Stimulated activated CD8-positive, alpha-beta memory T cell treated with anti-CD3 and anti-CD28 coated beads, Interleukin-7, amount 100 ng/mL, for 4 hours (primary cell): ENCODE results near the gene FKBP2.

ENCODE experiments used
- DNase-seq, 2 donors: peaks; one replicate each; pipeline ENCODE4 v3.0.0-alpha.2; 2020; ENCODE audit warnings: low read depth in 2 of 2

The FKBP2 gene

DNA sequence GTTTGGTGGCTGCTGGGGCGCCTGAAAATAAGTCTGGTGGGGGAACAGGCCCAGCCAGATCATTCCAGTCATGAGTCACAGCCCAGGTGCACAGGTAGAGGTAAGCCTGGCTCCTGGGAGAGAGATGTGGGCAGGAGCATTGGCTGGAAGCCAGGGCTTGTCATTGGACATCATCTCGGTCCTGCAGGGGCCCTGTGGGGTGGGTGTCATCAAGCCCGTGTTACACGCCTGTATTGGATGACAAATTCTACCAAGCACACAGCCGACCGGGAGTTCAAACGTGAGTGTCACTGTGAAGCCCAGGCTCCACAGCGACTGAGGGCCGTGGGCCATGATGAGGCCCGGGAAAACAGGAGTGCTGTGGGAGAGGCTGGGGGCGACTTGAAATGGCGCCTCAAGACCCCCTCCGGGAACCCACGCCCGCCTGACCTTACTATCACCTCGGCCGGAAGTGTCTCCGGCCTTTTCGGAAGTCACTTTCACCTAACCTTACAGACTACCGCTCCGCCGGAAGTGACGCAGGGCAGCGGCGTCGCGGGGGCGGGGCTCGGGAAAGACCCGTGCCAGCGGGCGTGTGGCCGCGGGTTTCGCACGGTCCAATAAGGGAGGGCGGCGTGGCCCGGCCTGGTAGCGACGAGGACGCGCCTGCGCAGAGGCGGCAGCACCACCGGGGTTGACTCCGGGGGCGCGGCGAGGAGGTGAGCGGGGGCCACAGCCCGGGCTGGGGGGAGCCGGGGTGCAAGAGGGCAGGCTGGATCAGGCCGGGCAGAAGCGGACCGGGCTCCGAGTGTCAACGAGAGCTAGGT is at the start of gene FKBP2:
Gene FKBP2 (plus strand): TSS at position 661 of the 806 bp plus-strand sequence. CDS start 1,293 bp downstream, outside the sequence.
- DNase-seq: peak; percentile 96 to 99

DNA sequence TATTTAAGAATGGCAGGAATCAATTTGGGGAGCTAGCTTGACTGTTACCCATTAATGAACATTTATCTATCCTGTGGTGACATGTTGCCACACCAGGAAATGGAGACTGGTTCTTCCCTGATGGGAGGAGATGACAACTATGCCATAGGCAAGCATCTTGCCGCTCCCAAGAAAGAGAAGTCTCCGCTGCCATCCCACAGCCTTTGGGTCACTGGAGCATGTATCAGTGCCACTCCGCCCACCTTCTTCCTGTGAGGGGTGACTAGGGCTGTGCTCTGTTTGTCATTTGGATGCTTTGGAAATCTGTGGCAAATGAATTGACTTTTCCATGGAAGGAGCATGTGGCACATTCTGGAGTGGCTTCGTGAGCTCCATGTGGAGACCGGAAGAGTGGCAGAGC is 48.5 kb upstream of the FKBP2 start:
- no peak for DNase-seq

DNA sequence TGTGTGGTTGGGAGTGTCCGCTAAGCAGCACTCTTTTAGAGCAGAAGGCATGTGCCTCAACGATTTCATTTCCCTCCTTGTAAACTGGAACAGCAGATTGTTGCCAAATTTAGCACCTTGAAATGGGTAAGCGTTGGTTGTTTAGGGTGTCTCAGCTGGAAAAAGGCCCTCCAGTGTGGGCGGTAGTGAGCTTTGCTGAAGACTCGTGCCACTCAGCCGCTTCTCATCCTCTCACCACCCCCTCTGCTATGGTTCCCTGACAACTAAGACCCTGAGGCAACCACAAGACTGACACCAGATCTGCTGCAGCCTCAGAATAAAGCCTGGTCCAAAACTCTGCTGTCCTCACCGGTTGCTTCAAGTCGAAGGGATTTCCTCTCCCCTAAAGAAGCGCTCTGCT is 44.3 kb upstream of the FKBP2 start:
- DNase-seq: no peak

DNA sequence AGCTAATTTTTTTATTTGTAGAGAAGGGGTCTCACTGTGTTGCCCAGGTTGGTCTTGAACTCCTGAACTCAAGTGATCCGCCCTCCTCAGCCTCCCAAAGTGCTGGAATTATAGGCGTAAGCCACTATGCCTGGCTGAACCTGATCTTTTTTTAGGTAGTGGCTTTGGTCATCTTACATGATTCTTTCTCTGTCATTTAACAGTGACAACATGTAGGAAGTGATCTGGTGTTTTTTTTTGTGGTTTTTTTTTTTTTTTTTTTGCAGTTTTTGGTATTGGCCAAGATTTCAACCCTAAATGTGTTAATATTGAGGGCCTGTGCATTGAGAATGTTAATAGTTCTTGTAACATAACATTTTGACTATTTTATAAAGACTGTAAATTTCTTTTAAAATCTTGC is 42.4 kb upstream of the FKBP2 start:
- no peak for DNase-seq

DNA sequence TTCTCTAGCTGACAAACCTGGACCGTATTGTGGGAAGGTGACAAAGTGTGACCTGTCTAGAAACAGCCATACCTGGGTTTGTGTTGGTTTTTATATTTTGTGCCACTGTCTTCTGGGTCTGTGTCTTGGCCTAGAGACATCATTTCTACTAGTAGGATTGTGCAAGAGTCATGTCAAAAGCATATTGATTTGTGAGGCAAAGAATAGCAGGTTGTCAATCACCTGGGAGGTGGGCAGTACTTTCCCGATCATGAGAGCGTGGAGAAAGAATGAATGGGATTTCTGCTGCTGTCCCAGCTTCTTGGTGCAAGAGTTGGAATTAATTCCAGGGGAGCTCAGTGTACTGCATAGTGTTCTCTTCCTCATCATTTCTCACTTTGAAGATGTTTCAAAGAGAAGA is 39.4 kb upstream of the FKBP2 start:
- no peak for DNase-seq

DNA sequence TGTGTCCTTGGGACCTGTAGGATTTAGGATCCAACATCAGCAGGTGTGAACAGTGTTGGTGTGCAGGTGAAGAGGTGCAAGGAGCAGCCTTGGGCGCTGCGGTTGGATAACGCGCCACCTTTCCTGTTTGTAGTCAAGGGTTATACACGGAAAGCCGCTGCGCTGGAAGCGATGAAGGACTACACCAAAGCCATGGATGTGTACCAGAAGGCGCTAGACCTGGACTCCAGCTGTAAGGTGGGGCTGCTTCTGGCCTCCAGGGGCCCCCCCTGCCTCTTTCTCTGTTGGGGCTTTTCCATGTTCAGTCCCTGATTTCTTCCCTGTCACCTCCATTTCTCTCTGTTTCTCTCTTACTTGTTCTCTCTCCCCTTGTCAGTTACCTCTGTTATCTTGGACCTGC is 37.9 kb upstream of the FKBP2 start:
- DNase-seq: no peak

DNA sequence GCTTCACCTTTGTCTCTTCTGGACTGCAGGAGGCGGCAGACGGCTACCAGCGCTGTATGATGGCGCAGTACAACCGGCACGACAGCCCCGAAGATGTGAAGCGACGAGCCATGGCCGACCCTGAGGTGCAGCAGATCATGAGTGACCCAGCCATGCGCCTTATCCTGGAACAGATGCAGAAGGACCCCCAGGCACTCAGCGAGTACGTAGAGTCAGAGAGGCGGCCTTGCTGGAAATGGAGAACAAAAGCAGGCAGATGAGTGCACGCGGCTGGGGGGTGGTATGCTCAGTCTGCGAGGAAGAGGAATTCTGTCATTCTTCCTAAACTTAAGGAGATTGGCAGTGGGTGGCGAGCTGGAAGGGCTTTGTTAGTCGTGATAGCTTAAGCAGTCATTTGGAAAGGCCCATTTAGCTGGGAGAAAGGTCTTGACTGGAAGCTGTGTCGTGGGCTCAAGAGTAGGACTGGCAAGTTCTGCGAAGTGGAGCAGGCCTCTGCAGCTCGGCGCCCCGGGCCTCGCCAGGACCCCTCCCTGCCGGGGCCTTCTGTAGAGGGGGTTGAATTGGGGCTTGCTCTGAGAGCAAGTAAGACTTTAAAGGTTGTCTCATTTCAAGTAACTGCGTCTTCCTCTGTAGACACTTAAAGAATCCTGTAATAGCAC is 37.3 kb upstream of the FKBP2 start:
- DNase-seq: no peak

DNA sequence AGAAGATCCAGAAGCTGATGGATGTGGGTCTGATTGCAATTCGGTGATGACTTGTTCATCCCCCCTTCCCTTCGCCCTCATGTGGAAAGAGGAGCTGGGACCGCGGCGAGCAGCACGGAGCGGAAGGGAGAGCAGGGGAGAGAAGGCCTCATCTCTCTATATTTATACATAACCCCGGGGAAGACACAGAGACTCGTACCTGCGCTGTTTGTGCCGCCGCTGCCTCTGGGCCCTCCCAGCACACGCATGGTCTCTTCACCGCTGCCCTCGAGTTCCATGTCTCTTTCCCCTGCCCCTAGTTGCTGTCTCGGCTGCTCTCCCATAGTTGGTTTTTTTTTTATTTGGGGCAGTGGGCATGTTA is 36.8 kb upstream of the FKBP2 start:
- no peak for DNase-seq

DNA sequence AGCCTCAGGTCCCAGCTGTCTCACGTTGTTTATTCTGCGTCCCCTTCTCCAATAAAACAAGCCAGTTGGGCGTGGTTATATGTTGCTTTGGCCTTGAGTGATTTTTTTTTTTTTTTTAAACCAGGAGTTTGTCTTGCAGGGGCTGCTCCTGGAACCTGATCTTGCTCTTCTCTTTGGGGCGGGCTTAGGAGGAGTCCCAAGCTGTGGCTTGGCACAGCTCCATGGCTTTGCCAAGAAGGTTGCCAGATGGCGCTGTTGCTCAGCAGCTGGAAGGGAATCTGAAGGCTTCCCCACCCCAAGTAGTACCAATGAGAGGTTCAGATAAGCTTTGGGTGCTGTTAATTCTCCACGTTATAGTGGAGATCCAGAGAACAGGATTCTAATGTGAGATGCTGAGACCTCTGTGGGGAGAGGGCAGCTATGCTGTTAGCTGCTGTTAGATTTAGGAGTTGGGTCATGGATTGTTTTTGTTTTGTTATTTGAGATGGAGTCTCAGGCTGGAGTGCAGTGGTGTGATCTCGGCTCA is 36.4 kb upstream of the FKBP2 start:
- DNase-seq: peak; percentile 67 to 69

DNA sequence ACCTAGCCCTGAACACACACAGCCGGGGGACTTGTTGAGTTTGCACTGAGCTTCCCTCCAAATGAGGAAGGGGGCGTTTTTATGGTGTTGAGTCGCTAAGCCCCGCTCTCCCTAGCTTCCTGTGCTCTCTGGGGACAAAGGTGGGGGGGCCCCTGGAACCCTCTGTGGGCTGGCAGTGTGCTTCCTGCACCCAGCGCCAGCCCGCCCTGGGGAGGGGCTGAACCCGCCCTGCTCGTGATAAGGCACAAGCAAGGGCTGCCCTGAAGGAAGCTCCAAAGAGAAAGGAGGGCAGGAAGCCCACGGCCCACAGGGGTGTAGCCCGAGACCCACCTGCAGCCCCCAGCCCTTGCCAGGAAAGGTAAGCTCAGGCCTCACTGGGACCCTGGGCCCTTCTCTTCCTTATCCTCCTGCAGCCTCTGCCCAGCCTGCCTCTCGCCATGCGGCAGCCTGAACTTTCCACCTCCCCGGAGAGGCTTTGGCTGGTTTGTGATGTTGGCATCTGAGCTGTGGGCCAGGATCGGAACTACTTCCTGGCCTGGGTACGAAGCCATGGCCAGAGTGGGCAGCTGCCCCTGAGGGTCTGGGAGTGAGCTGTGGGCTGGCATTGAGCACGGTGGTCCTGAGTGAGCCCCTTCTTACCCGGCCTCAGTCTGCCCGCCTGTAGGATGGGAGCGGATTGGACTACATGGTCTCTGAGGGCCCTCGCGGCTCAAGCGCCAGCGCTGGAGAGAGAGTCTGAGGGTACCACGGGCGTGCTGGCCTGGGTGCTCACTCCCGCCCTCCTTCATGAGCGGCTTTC is 34.2 kb upstream of the FKBP2 start, which contains the start of gene FERMT3:
Gene FERMT3 (plus strand): TSS at position 265 of the 799 bp plus-strand sequence. CDS start 644 bp downstream, outside the sequence.
- DNase-seq: peak in 1 of 2 donors; percentile 73

DNA sequence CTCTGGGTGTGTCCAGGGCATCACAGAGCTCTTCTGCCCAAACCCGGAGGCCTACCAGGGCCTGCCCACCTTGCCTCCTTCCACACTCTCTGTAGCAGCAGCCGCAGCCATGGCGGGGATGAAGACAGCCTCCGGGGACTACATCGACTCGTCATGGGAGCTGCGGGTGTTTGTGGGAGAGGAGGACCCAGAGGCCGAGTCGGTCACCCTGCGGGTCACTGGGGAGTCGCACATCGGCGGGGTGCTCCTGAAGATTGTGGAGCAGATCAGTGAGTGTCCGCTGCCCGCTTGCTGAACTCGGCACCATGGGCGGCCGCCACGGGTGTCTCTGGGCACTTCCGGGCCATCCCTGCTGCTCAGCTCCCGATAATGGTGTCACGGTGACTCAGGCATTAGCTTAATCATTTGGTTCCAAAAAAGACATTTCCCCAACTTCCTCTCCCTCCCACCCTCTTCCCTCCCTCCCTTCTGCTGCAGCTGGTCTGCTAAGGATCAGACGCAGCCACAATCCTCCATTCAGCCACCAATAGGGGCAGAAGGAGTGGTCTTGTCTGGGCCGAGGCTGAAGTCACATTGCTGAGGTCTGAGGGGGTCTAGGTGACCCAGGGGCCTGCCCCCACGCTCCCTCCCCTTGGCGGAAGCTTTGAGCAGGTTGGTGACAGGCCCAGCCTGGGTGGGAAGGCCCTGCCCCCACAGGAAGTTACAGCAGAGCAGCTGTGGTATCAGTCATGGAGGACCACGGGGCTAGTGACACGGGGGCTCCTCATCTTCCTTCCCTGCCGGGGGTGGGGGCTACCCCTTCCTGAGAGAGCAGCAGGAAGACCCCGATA is 33.4 kb upstream of the FKBP2 start:
- peak; percentile 83 to 84 for DNase-seq

DNA sequence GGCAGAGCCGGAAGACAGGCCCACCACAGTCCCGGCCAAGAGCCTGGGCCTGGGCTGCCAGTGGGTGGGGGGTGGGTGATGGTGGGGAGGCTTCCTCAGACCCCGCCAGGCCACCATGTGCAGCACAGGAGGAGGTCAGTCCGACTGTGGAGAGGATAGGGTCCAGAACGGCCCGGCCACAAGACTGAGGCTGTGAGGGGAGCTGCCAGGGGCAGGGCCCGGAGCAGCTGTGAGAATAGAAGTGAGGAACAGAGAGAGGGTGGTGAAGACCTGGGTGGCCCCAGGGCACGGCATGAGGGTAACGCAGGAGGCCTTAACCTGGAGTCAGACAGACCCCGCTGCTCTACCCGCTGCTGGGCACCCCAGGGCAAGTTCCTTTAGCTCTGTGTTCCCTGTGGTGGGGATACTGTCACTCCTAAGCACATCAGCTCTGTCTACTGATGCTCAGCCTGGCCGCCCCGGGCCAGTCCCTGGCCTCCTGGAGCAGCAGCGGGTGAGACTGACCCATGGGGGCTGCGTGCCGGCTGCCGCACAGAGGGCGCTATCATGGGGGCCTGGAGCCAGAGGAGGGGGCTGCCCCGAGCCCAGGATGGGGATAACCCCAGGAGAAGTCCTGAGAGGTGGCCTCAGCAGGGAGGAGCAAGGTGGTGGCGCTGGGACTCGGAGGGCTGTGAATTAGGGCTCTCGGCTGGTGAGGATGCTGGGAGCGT is 32.7 kb upstream of the FKBP2 start:
- DNase-seq: no peak

DNA sequence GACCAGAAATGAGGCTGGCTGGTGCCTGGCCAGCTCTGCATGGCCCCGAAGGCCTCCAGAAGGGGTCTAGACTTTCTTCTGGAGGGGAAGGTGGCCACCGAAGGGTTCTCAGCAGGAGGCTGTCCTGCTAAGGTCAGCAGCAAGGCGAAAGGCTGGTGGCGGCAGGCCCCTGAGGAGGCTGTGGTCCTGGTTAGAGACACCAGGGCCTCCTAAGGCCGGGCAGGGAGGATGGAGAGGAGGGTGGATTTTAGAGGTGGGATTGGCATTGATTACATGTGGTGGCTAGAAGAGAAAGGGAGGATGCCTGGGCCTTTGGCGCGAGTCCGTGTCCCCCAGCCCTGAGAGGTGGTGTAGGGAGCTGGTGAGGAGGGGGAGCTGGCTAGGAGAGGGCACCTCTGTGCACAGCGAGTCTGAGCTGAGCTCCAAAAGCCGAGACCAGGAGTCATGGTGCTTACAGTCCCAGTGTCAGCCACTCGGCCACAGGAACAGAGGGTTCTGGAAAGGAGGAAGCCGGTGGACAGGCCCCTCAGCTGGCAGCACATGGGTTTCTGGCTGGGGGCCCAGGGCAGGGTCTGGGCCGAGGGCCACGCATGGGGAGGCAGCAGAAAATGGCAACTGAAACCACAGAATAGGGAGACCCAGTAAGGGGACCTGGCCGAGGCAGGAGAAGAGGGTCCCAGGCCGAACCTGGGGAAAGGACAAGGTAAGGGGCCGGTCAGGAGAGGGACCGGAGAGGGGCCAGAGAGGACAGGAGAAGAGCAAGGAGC is 31.9 kb upstream of the FKBP2 start:
- DNase-seq: no peak

DNA sequence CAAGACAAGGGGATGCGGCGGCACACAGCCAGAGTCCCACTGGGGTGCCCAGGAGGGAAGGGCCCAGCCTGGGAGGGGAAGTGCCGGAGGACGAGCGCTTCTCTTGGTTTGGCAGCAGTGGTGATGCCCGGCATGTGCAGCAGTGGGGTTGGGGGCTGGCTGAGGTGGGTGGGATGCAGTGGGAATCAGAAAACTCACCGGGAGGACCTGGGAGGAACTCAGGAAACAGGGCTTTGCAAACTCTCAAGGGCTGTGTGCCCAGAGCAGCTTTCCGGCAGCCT is 31.4 kb upstream of the FKBP2 start:
- no peak for DNase-seq

DNA sequence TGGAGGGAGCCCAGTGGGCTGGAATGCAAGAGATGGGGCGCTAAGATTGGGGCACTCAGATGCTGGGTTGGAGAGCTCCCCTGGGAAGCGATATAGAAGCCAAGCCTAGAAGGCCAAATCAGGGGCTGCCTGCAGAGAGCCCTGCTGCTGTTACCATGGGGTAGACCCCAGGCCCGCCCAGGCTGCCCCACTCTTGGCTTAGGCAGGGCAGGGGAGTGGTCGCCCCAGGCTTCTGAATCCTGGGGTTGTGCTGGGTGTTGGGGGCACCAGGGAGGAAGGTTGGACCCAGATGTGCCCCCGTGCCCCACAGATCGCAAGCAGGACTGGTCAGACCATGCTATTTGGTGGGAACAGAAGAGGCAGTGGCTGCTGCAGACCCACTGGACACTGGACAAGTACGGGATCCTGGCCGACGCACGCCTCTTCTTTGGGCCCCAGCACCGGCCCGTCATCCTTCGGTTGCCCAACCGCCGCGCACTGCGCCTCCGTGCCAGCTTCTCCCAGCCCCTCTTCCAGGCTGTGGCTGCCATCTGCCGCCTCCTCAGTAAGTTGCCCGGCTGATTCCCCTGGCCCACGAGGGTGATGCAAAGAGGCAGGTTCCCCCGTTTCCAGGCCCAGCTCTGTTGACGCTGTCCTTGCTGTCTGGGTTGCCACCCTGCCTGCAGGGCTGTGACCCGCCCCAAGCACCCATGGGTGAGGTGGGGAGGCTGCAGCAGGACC is 30.4 kb upstream of the FKBP2 start:
- no peak for DNase-seq

DNA sequence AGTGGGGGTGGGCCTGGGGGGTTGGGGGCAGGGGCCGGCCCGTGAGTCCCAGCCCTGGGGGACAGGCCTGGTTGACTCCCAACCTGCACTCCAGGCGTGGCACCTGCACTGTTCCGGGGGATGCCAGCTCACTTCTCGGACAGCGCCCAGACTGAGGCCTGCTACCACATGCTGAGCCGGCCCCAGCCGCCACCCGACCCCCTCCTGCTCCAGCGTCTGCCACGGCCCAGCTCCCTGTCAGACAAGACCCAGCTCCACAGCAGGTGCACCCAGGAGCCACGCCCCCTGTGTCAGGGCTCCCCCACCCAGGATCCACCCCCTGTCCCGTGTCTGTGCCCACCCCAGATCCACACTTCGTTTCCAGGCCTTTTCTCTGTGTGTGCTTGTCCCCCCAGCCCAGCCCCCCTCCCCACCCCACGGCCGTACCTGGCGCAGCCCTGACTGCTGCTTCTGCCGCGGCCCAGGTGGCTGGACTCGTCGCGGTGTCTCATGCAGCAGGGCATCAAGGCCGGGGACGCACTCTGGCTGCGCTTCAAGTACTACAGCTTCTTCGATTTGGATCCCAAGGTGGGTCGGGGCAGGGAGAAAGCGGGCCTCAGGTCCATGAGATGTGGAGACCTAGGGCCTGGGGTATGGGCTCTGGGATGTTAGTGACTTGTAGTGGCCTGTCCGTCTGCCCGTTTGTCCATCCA is 29.6 kb upstream of the FKBP2 start:
- no peak for DNase-seq

DNA sequence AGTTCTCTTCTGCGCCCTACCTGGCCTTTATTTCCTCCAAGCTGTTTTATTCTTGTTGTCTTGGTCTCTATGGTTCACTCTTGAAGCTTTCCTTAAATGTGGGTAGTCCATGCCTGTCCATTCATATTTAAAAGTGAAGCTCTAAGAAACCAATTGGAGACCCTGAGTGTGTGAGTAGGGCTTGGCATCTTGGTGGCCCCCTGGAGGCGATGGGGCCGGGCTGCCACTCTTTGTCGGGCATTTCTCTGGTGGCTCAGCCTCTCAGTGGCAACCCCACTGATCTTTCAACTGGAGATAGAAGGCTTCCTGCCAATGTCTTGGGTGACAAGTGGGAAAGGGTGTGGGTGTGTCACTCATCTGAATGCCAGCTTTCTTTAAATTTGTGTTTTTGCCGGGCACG is 24.0 kb upstream of the FKBP2 start:
- DNase-seq: no peak

DNA sequence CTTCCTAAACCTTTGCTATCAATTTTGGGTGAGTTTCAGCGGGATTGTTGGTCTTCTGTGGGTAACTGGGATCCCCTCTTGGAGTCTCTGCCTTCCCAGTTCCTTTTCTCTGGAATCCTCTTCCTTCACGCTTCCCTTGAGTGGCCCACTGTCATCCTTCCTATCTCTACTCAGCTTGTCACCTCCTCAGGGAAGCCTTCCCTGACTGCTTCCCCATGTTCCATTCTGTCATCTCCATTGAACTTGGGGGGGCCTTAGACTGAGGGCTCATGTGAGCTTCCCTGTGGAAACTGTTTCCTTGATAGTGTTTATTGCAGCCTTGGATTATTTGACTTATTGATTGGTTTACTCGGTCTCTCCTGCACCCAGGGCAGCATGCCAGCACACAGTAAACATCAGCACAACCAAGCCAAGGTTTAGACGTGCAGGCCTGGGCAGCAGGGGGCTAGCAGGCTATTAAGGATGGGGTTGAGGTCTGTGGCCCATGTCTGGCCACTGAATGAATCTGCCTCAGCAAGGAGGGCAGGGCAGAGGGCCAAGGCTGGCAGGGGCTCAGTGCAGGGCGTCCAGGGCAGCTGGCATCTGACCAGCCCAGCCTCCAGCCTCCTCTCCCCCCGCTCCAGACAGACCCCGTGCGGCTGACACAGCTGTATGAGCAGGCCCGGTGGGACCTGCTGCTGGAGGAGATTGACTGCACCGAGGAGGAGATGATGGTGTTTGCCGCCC is 22.1 kb upstream of the FKBP2 start:
- DNase-seq: no peak
